SH-SY5Y (cell line): ENCODE data around the gene PHKA2.

ENCODE experiments used
- GATA2 ChIP-seq: IDR thresholded peaks from 2 replicates; pipeline ENCODE4 v1.6.1; 2011; ENCODE audit warnings: mild to moderate bottlenecking, low read depth, low read length
- GATA3 ChIP-seq: IDR thresholded peaks from 2 replicates; pipeline ENCODE4 v1.6.1; 2011; ENCODE audit warnings: low read depth, mild to moderate bottlenecking, low read length, moderate library complexity

DNA sequence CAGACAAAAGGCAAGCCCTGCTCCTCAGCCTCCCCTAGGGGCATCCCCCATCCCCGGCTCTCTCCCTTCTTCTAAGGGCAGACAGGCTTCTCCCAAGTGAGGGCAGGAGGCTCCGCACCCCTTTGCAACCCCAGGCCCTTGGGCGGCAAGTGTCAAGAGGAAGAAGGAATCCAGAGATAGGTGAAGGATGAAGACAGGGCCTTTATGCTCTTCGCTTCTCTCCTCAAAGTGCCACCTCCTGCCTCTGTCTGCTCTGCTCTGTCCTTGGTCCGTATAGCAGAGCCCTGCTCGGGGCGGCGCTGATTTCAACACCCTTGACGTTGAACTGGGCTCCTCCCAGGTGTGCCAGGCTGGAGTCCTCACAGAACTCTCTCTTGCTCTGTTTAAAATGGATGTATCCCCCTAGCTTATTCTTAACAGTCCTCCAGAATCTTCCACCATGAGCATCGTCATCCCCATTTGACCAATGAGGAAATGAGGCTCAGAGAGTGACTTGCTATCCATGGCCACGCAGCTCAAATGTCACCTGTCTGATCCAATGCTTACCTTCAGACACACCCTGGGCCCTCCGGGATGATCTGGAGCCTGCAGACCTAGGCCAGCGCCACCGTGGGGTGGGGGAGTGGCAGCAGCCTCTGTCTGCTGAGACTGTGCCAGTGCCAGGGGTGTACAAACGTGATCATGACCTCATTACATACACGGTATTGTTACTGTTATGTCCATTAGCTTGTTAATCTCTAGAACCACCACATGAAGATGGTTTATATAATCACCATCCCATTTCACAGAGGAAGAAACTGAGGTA, 99.8 kb downstream of the PHKA2 start:
- no peak for TF ChIP-seq GATA3
- TF ChIP-seq GATA2: no peak
